Mucosa of stomach (tissue), 1 donor: Measurements from ENCODE around the gene SLC9C2.
"Not testable (repeated sequence)": the region's sequence is repeated elsewhere in the genome, so short reads cannot be mapped to it uniquely, and the experiment has no call there.

ENCODE experiments used
- H3K27me3 ChIP-seq: one replicate; pipeline ENCODE4 v1.7.0; 2013; ENCODE audit warnings: mild to moderate bottlenecking, low read length; ENCODE audit not compliant: control insufficient read depth, insufficient read depth
- H3K36me3 ChIP-seq: one replicate; pipeline ENCODE4 v1.7.0; 2013; ENCODE audit warnings: low read length; ENCODE audit not compliant: control insufficient read depth, insufficient read depth
- H3K4me1 ChIP-seq: one replicate; pipeline ENCODE4 v1.7.0; 2013; ENCODE audit warnings: mild to moderate bottlenecking, low read length; ENCODE audit not compliant: control insufficient read depth, insufficient read depth
- H3K4me3 ChIP-seq: one replicate; pipeline ENCODE4 v1.7.0; 2013; ENCODE audit warnings: low read length
- H3K9ac ChIP-seq: one replicate; pipeline ENCODE4 v1.7.0; 2013; ENCODE audit warnings: mild to moderate bottlenecking, low read length, moderate library complexity
- H3K9me3 ChIP-seq: one replicate; pipeline ENCODE4 v1.7.0; 2013; ENCODE audit warnings: mild to moderate bottlenecking, low read length, moderate library complexity; ENCODE audit not compliant: control insufficient read depth
- donor health status: Pancreatic carcinoma.

Gene SLC9C2

GRCh38 chr1:173570370-173571007, 32.4 kb downstream of the SLC9C2 start:
- Histone ChIP-seq H3K9ac (no peak overlapping the region), H3K4me1 (no peaks in the 10 kb centered on the region), H3K36me3 (no peaks in the 10 kb centered on the region)

GRCh38 chr1:173568483-173568882, 34.4 kb downstream of the SLC9C2 start:
- H3K9me3 ChIP-seq, result no peaks in the 10 kb centered on the region
- H3K36me3 ChIP-seq, result no peaks in the 10 kb centered on the region
- no peaks in the 10 kb centered on the region for H3K4me1 ChIP-seq
- H3K9ac ChIP-seq, result no peak overlapping the region
- H3K27me3 ChIP-seq, result no peaks in the 10 kb centered on the region
- H3K4me3 ChIP-seq, result no peak overlapping the region

More at GRCh38 chr1:173570370-173571007, 32.4 kb downstream of the SLC9C2 start:
- Histone ChIP-seq H3K27me3 (no peaks in the 10 kb centered on the region), H3K4me3 (no peak overlapping the region), H3K9me3 (no peaks in the 10 kb centered on the region)

- H3K4me3 ChIP-seq, H3K4me1 ChIP-seq, H3K36me3 ChIP-seq, H3K27me3 ChIP-seq, H3K9me3 ChIP-seq, H3K9ac ChIP-seq: not testable (repeated sequence)
Observed at GRCh38 chr1:173563846-173564245, 39.0 kb downstream of the SLC9C2 start.

- Histone ChIP-seq H3K9ac (no peak overlapping the region), H3K27me3 (no peaks in the 10 kb centered on the region), H3K36me3 (no peaks in the 10 kb centered on the region), H3K4me1 (no peaks in the 10 kb centered on the region), H3K9me3 (no peaks in the 10 kb centered on the region), H3K4me3 (no peak overlapping the region)
Observed at GRCh38 chr1:173562813-173563212, 40.1 kb downstream of the SLC9C2 start.

GRCh38 chr1:173561263-173561662, 41.6 kb downstream of the SLC9C2 start:
- Histone ChIP-seq H3K36me3 (no peaks in the 10 kb centered on the region), H3K27me3 (no peaks in the 10 kb centered on the region), H3K9me3 (no peaks in the 10 kb centered on the region), H3K9ac (no peak overlapping the region), H3K4me3 (no peak overlapping the region), H3K4me1 (no peaks in the 10 kb centered on the region)

- no peak overlapping the region for H3K4me3 ChIP-seq
Observed at GRCh38 chr1:173560285-173560880, 42.5 kb downstream of the SLC9C2 start.

GRCh38 chr1:173555651-173556305, 47.1 kb downstream of the SLC9C2 start:
- Histone ChIP-seq H3K4me1 (no peaks in the 10 kb centered on the region), H3K36me3 (no peaks in the 10 kb centered on the region)

More at GRCh38 chr1:173560285-173560880, 42.5 kb downstream of the SLC9C2 start:
- H3K36me3 ChIP-seq, result no peaks in the 10 kb centered on the region
- no peaks in the 10 kb centered on the region for H3K4me1 ChIP-seq
- H3K9ac ChIP-seq, result no peak overlapping the region
- H3K9me3 ChIP-seq, result no peaks in the 10 kb centered on the region
- no peaks in the 10 kb centered on the region for H3K27me3 ChIP-seq

GRCh38 chr1:173554541-173555250, 48.2 kb downstream of the SLC9C2 start:
- no peaks in the 10 kb centered on the region for H3K36me3 ChIP-seq
- H3K4me3 ChIP-seq, result no peak overlapping the region
- no peak overlapping the region for H3K9ac ChIP-seq
- no peaks in the 10 kb centered on the region for H3K9me3 ChIP-seq
- no peaks in the 10 kb centered on the region for H3K27me3 ChIP-seq
- H3K4me1 ChIP-seq, result no peaks in the 10 kb centered on the region

More at GRCh38 chr1:173555651-173556305, 47.1 kb downstream of the SLC9C2 start:
- Histone ChIP-seq H3K9ac (no peak overlapping the region), H3K27me3 (no peaks in the 10 kb centered on the region), H3K9me3 (no peaks in the 10 kb centered on the region), H3K4me3 (no peak overlapping the region)

GRCh38 chr1:173554089-173554488, 48.8 kb downstream of the SLC9C2 start:
- Histone ChIP-seq H3K36me3 (no peaks in the 10 kb centered on the region), H3K9ac (no peak overlapping the region), H3K4me3 (no peak overlapping the region), H3K27me3 (no peaks in the 10 kb centered on the region), H3K4me1 (no peaks in the 10 kb centered on the region), H3K9me3 (no peaks in the 10 kb centered on the region)

GRCh38 chr1:173553312-173553711, 49.6 kb downstream of the SLC9C2 start:
- no peak overlapping the region for H3K9ac ChIP-seq
- no peaks in the 10 kb centered on the region for H3K9me3 ChIP-seq
- H3K4me1 ChIP-seq, result no peaks in the 10 kb centered on the region
- H3K4me3 ChIP-seq, result no peak overlapping the region
- H3K36me3 ChIP-seq, result no peaks in the 10 kb centered on the region
- H3K27me3 ChIP-seq, result no peaks in the 10 kb centered on the region

GRCh38 chr1:173551699-173552098, 51.2 kb downstream of the SLC9C2 start:
- Histone ChIP-seq H3K27me3 (no peaks in the 10 kb centered on the region), H3K9me3 (no peaks in the 10 kb centered on the region), H3K36me3 (no peaks in the 10 kb centered on the region), H3K4me3 (no peak overlapping the region), H3K4me1 (no peaks in the 10 kb centered on the region), H3K9ac (no peak overlapping the region)

- H3K9me3 ChIP-seq, result no peaks in the 10 kb centered on the region
- no peak overlapping the region for H3K4me3 ChIP-seq
- H3K4me1 ChIP-seq, result no peaks in the 10 kb centered on the region
- H3K36me3 ChIP-seq, result no peaks in the 10 kb centered on the region
- no peaks in the 10 kb centered on the region for H3K27me3 ChIP-seq
- H3K9ac ChIP-seq, result no peak overlapping the region
Observed at GRCh38 chr1:173549813-173550212, 53.1 kb downstream of the SLC9C2 start.
